IMR-90 (cell line): ENCODE data around the gene KRTAP10-10. TPM values are rescaled to one million over a fixed set of nuclear protein-coding genes. Genes with fewer than 3 reads are reported as not detected.

Experiments
- ATAC-seq: fragments of 200-7000 bp; cut with Tn5 transposase; 2 replicates; pipeline ENCODE4 v1.9.1; 2020; ENCODE audit warnings: low read depth, mild to moderate bottlenecking, moderate library complexity
- BruUV-seq: library from RNA; stranded (reverse); fragments of 400-500 nt; replicated peaks from 2 replicates; lab custom pipeline; 2021; lab: Mats Ljungman, UMichigan
- CTCF ChIA-PET: fragments of 300-600 bp; formaldehyde crosslinking; extraction: SDS; loops from one replicate; lab custom pipeline; 2021; ENCODE audit warnings: antibody characterized with exemption; lab: Yijun Ruan, JAX
- POLR2A ChIA-PET: fragments of 300-600 bp; sonication (Branson Sonifier 250); formaldehyde crosslinking; loops from one replicate; lab custom pipeline; 2022; ENCODE audit warnings: antibody characterized with exemption; ENCODE audit not compliant: unreplicated experiment; lab: Charles Lee
- DNase-seq: peaks from one replicate; pipeline ENCODE4 v3.0.0; 2013
- H2AFZ ChIP-seq: replicated peaks from 2 replicates; pipeline ENCODE3; 2013; ENCODE audit warnings: low read length, mild to moderate bottlenecking; ENCODE audit not compliant: poor library complexity
- H2AK5ac ChIP-seq: 2 replicates; pipeline ENCODE4 v1.6.1; 2013; ENCODE audit warnings: low read depth, low read length, inconsistent platforms
- H2AK9ac ChIP-seq: replicated peaks from 2 replicates; pipeline ENCODE3; 2013; ENCODE audit warnings: mild to moderate bottlenecking, low read depth, low read length, moderate library complexity; ENCODE audit not compliant: poor library complexity
- H2BK120ac ChIP-seq: 2 replicates; pipeline ENCODE4 v1.6.1; 2013; ENCODE audit warnings: low read depth, low read length, inconsistent platforms
- H2BK15ac ChIP-seq: 3 replicates; pipeline ENCODE4 v1.6.1; 2013; ENCODE audit warnings: low read depth, low read length, inconsistent platforms
- H2BK20ac ChIP-seq: 2 replicates; pipeline ENCODE4 v1.6.1; 2013; ENCODE audit warnings: low read depth, mild to moderate bottlenecking, inconsistent platforms, low read length, moderate library complexity
- H2BK5ac ChIP-seq: 2 replicates; pipeline ENCODE4 v1.6.1; 2013; ENCODE audit warnings: mild to moderate bottlenecking, low read depth, low read length, inconsistent platforms; ENCODE audit not compliant: poor library complexity, severe bottlenecking
- H3K14ac ChIP-seq: replicated peaks from 2 replicates; pipeline ENCODE4 v1.6.1; 2013; ENCODE audit warnings: low read depth, low read length, inconsistent platforms
- H3K18ac ChIP-seq: 2 replicates; pipeline ENCODE4 v1.6.1; 2013; ENCODE audit warnings: low read depth, low read length, control low read depth
- H3K23ac ChIP-seq: 2 replicates; pipeline ENCODE4 v1.6.1; 2013; ENCODE audit warnings: low read depth, low read length, inconsistent platforms
- H3K27ac ChIP-seq: 2 replicates; pipeline ENCODE4 v1.5.1; 2013; ENCODE audit warnings: mild to moderate bottlenecking, control low read depth, low read length; ENCODE audit not compliant: insufficient read depth
- H3K27me3 ChIP-seq: 2 replicates; pipeline ENCODE4 v1.6.1; 2013; ENCODE audit warnings: low read length; ENCODE audit not compliant: control insufficient read depth, insufficient read depth
- H3K36me3 ChIP-seq: 2 replicates; pipeline ENCODE4 v1.6.1; 2013; ENCODE audit warnings: low read length, mixed read lengths; ENCODE audit not compliant: control insufficient read depth, insufficient read depth
- H3K4ac ChIP-seq: 2 replicates; pipeline ENCODE4 v1.6.1; 2013; ENCODE audit warnings: low read depth, low read length, inconsistent platforms
- H3K4me1 ChIP-seq: 2 replicates; pipeline ENCODE4 v1.6.1; 2013; ENCODE audit warnings: low read length, mixed read lengths; ENCODE audit not compliant: control insufficient read depth, insufficient read depth
- H3K4me2 ChIP-seq: 2 replicates; pipeline ENCODE4 v1.6.1; 2013; ENCODE audit warnings: low read depth, mild to moderate bottlenecking, control low read depth, low read length, moderate library complexity
- H3K4me3 ChIP-seq: 2 replicates; pipeline ENCODE4 v1.5.1; 2013; ENCODE audit warnings: low read depth, mild to moderate bottlenecking, control low read depth, low read length, moderate library complexity; ENCODE audit not compliant: insufficient read depth
- H3K56ac ChIP-seq: 2 replicates; pipeline ENCODE4 v1.6.1; 2013; ENCODE audit warnings: low read length, inconsistent platforms; ENCODE audit not compliant: insufficient read depth; ENCODE audit errors: extremely low read depth
- H3K79me1 ChIP-seq, 2 experiments: 2 replicates each; pipeline ENCODE4 v1.6.1; 2013; ENCODE audit warnings: low read length in 2 of 2, inconsistent platforms in 1 of 2, low read depth in 1 of 2
- H3K9ac ChIP-seq: 2 replicates; pipeline ENCODE4 v1.6.1; 2013; ENCODE audit warnings: low read depth, low read length, control low read depth
- H3K9me1 ChIP-seq: 2 replicates; pipeline ENCODE4 v1.6.1; 2013; ENCODE audit warnings: low read length, inconsistent platforms; ENCODE audit not compliant: insufficient read depth
- H3K9me3 ChIP-seq: 2 replicates; pipeline ENCODE4 v1.6.1; 2013; ENCODE audit warnings: low read length; ENCODE audit not compliant: control insufficient read depth, insufficient read depth
- H4K20me1 ChIP-seq: 2 replicates; pipeline ENCODE4 v1.6.1; 2013; ENCODE audit warnings: low read length, inconsistent platforms; ENCODE audit not compliant: insufficient read depth
- H4K5ac ChIP-seq: 2 replicates; pipeline ENCODE4 v1.6.1; 2013; ENCODE audit warnings: mild to moderate bottlenecking, low read depth, low read length, control low read depth
- H4K8ac ChIP-seq, 2 experiments: 2 replicates each; pipeline ENCODE4 v1.6.1; 2013; ENCODE audit warnings: low read depth in 2 of 2, low read length in 2 of 2, control low read depth in 1 of 2, inconsistent platforms in 1 of 2
- H4K91ac ChIP-seq: 2 replicates; pipeline ENCODE4 v1.6.1; 2013; ENCODE audit warnings: low read depth, low read length, inconsistent platforms; ENCODE audit not compliant: insufficient read depth
- BHLHE40 ChIP-seq: fragments of 150-350 bp; IDR thresholded peaks from 2 replicates; pipeline ENCODE4 v1.6.1; 2016; ENCODE audit warnings: mild to moderate bottlenecking, low read depth, low read length
- CEBPB ChIP-seq: IDR thresholded peaks from 2 replicates; pipeline ENCODE4 v1.6.1; 2012; ENCODE audit warnings: low read depth, low read length, improper control_type of control experiment
- CHD1 ChIP-seq: IDR thresholded peaks from 2 replicates; pipeline ENCODE4 v1.6.1; 2012; ENCODE audit warnings: low read depth, low read length, improper control_type of control experiment
- FOS ChIP-seq: fragments of 150-350 bp; IDR thresholded peaks from 2 replicates; pipeline ENCODE4 v1.6.1; 2016; ENCODE audit warnings: low read depth, low read length
- MAFK ChIP-seq: IDR thresholded peaks from 2 replicates; pipeline ENCODE4 v1.6.1; 2012; ENCODE audit warnings: low read depth, low read length, improper control_type of control experiment
- MXI1 ChIP-seq: IDR thresholded peaks from 2 replicates; pipeline ENCODE4 v1.6.1; 2012; ENCODE audit warnings: low read depth, mild to moderate bottlenecking, low read length, moderate library complexity, borderline replicate concordance
- NFE2L2 ChIP-seq: fragments of 150-350 bp; IDR thresholded peaks from 2 replicates; pipeline ENCODE4 v1.6.1; 2016; ENCODE audit warnings: low read depth, mild to moderate bottlenecking, low read length
- RCOR1 ChIP-seq: IDR thresholded peaks from 2 replicates; pipeline ENCODE4 v1.6.1; 2012; ENCODE audit warnings: mild to moderate bottlenecking, low read length, improper control_type of control experiment; ENCODE audit not compliant: insufficient replicate concordance
- RFX5 ChIP-seq: IDR thresholded peaks from 2 replicates; pipeline ENCODE4 v1.8.0; 2012; ENCODE audit warnings: low read depth, mild to moderate bottlenecking, low read length, moderate library complexity
- SMC3 ChIP-seq: fragments of 150-350 bp; IDR thresholded peaks from 2 replicates; pipeline ENCODE4 v1.6.1; 2016; ENCODE audit warnings: low read depth, mild to moderate bottlenecking, antibody characterized with exemption, low read length, moderate library complexity
- USF2 ChIP-seq: fragments of 150-350 bp; IDR thresholded peaks from 2 replicates; pipeline ENCODE4 v1.6.1; 2017; ENCODE audit warnings: mild to moderate bottlenecking, antibody characterized with exemption, low read length, low read depth
- WGBS, 2 experiments: methylation state at CpG; one replicate each; pipeline versions ENCODE4 v1.1.5 to v1.1.7; 2013; ENCODE audit warnings: missing lambda C conversion rate in 2 of 2; ENCODE audit not compliant: insufficient read length in 1 of 2; ENCODE audit errors: extremely low coverage in 2 of 2; 5-methylcytosine and 5-hydroxymethylcytosine counted together
- dilution Hi-C: fragments of 300-500 bp; cut with HindIII; formaldehyde crosslinking; loops from one replicate; pipeline ENCODE4 v1.14.3; 2018; ENCODE audit warnings: low sequenced_read_pairs; ENCODE audit not compliant: unreplicated experiment
- in situ Hi-C: fragments of 300-500 bp; cut with MboI; formaldehyde crosslinking; loops from 3 replicates; pipeline ENCODE4 v1.14.3; 2019; ENCODE audit warnings: low sequenced_read_pairs, inconsistent platforms, mixed read lengths
- intact Hi-C: fragments of 100-400 bp; cut with micrococcal nuclease; formaldehyde crosslinking; loops from 2 replicates; pipeline ENCODE4 v1.10.0; 2022
- polyA plus RNA-seq, 3 experiments: library from polyadenylated mRNA; depleted of rRNA; stranded (reverse); fragments of >200 nt; gene quantifications; 2 replicates each; pipeline ENCODE4 v1.2.3, GENCODE V29; 2012; ENCODE audit warnings: low replicate concordance in 1 of 3
- total RNA-seq: library from RNA; depleted of rRNA; stranded (reverse); fragments of >200 nt; gene quantifications from 2 replicates; pipeline ENCODE4 v1.2.3, GENCODE V29; 2012

KRTAP10-10 gene
- total and polyA plus RNA-seq, 2 of the 4 experiments (the other 2 are of a cell fraction): not detected

- Histone ChIP-seq H2BK120ac (no peak overlapping the region), H3K4me1 (no peaks in the 10 kb centered on the region), H3K23ac (no peak overlapping the region), H3K27me3 (peaks cover 3% of the 10 kb centered on the region; the same call in 1 of the 2 replicates), H3K4me3 (no peak overlapping the region), H3K9me3 (peaks cover 13% of the 10 kb centered on the region), H3K79me1 (no peaks in the 10 kb centered on the region), H3K36me3 (no peaks in the 10 kb centered on the region), H3K9ac (no peak overlapping the region), H4K20me1 (no peaks in the 10 kb centered on the region), H2AK9ac (no peak overlapping the region), H2BK15ac (no peak overlapping the region), H3K18ac (no peak overlapping the region), H4K5ac (no peak overlapping the region), H2BK5ac (no peak overlapping the region), H4K8ac (no peak overlapping the region), H3K9me1 (no peaks in the 10 kb centered on the region), H3K27ac (no peak overlapping the region), H3K4ac (no peak overlapping the region), H3K56ac (no peak overlapping the region), H3K4me2 (no peak overlapping the region), H3K14ac (no peak overlapping the region), H2AFZ (no peak overlapping the region), H2BK20ac (no peak overlapping the region), H4K91ac (no peak overlapping the region), H2AK5ac (no peak overlapping the region)
- ATAC-seq: no peak
- POLR2A ChIA-PET: no interaction called here
- WGBS, 2 experiments: 84% methylated on average over 15 of the region's 28 CpGs; no CpG with 5 or more reads in 1 of the 2 experiments
- no peak for DNase-seq
- CTCF ChIA-PET: no interaction called here
- dilution Hi-C loops (no loop called here), intact Hi-C loops (no loop called here), in situ Hi-C loops (no loop called here)
- no TSS peak for BruUV-seq
- TF ChIP-seq USF2 (no peak), CHD1 (no peak), NFE2L2 (no peak), RFX5 (no peak), MXI1 (no peak), CEBPB (no peak), RCOR1 (no peak), FOS (no peak), MAFK (no peak), SMC3 (no peak), BHLHE40 (no peak)
These were observed 22.2 kb upstream of the KRTAP10-10 start for GRCh38 chr21:44614961-44615391.
